A204.1 (cell line): ENCODE data around the gene PPIF.

Experiments
- FAIRE-seq: peaks from 2 replicates; lab custom pipeline; 2012; peaks lifted over from hg19 to GRCh38; lab: Jason Lieb, UNC

The PPIF gene

DNA sequence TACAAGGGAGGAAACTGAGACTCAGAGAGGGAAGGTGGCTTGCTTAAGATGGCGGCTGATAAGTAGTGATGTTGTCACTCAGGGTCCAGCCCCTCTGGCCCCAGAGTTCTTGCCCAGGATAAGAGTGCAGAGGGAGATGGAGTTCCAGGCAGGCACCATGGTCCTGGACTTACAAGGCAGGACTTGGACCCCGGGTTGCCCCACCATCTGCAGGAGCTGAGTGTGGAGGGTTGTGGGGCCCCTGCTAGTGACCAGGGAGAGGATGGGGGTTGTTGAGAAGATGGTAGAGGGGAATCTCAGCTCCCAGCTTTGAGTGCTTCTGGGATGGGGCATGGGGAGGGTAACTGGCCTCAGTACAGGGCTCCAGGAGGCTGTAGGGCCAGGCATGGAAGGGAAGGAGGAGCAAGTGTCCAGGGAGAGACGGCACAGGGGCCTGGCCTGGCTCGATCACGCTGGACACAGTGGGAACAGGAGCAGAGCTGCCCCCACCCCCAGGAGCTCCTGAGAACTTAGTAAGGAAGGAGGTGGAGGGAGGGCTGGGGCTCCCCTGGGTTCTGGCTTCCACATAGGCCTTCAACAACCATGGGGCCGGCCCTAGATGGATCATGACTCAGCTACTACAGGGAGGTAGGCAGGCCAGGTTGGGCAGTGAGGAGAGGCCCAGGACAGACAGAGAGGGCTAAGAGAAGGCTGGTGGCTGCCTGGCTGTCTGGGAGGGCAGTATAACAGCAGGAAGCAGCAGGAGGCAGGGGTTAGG is 28.2 kb downstream of the PPIF start:
- no peak for FAIRE-seq

DNA sequence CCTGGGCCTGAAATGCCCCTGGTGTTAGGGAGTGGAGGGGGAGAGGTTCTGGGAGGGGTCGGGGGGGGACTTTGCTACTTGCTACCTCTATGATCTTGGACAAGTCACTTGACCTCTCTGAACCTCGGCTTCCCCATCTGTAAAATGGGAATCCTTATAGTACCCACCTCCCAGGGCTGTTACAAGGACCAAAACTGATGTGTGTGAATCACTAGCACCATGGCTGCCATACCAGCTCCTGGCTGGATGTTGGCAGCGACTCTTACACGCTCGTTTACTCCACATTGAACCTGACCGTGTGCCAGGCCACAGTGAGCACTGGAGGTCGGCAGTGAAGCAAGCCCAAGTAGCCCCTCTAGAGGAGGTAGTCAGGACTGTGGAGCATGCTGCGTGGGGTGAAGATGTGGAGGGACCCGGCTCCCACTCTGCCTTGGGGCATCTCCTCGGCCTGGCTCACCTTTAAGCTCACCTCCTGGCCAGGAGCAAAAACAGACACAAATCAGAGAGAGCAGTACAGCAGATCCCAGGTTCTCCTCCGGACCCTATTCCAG is 28.9 kb downstream of the PPIF start:
- FAIRE-seq: no peak

DNA sequence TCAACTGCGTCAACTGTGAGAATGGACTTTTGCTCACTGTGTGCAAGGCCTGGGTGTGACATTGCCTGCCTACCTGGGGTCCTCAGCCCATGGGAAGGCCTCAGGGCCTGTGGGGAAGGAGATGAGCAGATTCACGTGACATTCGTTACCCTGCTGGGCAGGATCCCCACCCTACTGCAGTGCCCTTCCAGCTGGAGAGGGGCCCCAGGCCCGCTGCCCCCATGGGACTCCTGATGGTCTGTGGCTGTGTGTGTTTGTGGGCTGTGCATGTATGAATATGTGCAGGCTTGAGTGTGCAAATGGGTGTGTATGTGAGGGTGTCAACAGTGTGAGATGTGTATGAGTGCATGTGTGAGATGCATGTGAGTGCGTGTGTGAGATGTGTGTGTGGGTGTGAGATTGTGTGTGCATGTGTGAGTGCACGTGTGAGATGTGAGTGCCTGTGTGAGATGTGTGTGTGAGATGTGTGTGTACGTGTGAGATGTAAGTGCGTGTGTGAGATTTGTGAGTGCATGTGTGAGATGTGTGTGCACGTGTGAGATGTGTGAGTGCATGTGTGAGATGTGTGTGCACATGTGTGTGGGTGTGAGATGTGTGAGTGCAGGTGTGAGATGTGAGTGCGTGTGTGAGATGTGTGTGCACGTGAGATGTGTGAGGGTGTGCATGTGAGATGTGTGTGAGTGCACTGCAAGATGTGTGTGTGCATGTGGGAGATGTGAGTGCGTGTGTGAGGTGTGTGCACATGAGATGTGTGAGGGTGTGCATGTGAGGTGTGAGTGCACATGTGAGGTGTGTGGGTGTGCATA is 29.7 kb downstream of the PPIF start:
- FAIRE-seq: no peak

DNA sequence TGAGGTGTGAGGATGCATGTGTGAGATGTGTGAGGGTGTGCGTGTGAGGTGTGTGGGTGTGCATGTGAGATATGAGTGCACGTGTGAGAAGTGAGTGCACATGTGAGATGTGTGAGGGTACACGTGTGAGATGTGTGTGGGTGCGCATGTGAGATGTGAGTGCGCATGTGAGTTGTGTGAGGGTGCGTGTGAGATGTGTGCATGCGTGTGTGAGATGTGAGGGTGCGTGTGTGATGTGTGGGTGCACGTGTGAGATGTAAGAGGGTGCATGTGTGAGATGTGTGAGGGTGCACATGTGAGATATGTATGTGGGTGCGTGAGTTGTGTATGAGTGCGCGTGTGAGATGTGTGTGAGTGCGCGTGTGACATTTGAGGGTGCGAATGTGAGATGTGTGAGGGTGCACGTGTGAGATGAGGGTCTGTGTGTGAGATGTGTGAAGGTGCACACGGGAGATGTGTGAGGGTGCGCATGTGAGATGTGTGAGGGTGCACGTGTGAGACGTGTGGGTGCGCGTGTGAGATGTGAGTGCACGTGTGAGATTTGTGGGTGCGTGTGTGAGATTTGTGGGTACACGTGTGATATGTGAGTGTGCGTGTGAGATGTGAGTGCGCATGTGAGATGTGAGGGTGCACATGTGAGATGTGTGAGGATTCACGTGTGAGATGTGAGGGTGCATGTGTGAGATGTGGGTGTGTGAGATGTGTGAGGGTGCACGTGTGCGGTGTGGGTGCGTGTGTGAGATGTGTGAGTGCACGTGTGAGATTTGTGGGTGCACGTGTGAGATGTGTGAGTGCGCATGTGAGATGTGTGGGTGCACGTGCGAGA is 30.5 kb downstream of the PPIF start:
- FAIRE-seq: no peak

DNA sequence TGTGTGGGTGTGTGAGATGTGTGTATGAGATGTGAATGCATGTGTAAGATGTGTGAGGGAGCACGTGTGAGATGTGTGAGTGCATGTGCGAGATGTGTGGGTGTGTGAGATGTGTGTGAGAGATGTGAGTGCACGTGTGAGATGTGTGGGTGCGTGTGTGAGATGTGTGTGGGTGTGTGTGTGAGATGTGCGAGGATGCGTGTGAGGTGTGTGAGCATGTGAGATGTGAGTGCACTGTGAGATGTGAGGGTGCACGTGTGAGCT is 31.0 kb downstream of the PPIF start:
- FAIRE-seq: no peak

DNA sequence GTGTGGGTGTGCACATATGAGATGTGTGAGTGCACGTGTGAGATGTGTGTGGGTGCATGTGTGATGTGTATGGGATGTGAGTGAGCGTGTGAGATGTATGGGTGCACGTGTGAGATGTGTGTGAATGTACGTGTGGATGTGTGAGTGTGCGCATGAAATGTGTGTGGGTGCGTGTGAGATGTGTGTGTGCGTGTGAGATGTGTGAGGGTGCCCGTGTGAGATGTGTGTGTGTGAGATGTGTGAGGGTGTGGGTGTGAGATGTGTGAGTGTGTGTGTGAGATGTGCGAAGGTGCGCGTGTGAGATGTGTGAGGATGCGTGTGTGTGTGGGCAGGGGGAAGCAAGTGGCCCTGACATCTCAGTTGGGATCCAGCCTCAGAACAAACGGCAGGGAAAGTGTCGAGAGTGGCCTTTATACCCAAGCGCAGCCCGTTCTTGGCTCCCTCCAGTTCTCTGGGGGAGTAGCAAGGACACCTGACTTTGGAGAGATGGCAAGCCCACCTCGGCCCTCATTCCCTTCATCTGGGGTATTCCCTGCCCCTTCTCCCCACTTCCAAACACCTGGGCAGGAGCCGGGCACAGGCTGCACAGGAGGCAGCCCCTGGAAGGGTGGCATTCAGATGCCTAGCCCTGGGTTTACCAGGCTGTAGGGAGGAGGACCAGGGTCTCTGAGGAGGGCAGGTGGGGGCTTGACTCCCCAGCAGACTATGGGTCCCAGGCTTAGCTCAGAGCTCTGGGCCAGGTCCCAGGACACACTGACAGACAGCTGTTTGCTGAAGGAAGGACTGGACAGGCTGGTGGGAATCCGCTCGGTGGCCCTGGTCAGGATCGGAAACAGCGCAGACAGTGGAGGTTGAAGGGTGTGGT is 31.6 kb downstream of the PPIF start:
- no peak for FAIRE-seq

DNA sequence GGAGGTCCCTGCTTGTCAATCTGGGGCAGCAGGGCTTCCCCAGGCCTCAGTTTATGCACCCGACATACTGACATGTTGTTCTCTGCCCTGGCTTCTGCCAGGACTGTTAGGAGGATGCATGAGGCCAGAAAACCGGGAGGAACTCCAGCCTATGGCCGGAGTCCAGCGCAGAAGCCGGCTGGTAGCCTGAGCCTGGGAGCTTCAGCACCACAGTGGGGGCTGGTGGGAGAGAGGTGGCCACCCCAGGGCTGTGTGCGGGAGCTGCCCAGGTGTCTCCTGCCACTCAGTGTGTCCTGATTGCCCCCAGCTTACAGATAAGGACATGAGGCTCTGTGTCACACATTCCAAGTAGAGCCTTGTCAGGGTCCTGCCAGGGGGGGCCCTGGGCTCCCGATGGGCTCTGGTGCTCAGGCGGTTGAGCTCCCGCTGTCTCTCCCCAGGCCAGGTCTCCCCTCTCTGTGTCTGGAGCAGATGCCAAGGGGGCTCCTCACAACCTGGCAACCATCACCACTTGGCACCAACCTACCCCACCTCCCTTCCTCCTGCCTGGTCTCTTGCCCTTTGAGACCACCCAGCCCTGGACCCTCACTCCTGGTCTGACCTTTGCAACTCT is 32.3 kb downstream of the PPIF start:
- no peak for FAIRE-seq

DNA sequence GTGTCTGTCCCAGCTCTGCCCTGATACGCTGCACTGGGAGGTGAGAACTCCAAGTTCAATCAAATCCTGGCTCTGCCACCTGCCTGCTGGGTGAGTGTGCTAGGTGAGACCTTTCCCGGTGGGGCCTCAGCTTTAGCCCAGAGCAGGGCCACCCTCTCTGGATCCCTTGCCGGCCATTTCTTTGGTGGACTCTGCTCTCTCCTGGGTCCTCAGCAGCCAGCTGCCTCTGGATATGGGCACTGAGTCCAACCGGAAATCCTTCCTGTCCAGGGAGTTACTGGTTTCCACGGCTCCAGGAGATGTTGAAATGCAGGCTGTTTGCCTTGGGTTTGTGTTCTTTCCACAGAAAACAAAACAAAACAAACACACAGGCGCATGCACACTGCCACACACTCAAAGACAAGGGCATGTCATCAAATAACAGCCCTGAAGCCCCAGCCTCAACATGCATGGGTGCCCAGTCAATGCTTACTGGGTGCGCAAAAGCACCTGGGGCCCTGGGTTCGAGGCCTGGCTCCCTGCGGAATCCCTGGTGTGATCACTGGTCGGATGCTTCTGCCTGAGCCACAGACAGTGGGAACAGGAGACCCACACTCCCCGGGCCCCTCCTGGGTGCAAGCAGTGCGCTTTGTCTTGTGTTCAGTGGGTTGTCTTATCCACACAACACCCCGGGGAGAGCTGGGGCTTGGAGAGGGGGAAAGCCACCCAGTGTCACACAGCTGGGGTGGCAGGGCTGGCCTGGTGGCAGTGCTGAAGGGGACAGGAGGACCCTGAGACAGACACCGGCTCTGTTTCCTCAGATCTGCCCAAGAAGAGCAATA is 33.1 kb downstream of the PPIF start:
- no peak for FAIRE-seq

DNA sequence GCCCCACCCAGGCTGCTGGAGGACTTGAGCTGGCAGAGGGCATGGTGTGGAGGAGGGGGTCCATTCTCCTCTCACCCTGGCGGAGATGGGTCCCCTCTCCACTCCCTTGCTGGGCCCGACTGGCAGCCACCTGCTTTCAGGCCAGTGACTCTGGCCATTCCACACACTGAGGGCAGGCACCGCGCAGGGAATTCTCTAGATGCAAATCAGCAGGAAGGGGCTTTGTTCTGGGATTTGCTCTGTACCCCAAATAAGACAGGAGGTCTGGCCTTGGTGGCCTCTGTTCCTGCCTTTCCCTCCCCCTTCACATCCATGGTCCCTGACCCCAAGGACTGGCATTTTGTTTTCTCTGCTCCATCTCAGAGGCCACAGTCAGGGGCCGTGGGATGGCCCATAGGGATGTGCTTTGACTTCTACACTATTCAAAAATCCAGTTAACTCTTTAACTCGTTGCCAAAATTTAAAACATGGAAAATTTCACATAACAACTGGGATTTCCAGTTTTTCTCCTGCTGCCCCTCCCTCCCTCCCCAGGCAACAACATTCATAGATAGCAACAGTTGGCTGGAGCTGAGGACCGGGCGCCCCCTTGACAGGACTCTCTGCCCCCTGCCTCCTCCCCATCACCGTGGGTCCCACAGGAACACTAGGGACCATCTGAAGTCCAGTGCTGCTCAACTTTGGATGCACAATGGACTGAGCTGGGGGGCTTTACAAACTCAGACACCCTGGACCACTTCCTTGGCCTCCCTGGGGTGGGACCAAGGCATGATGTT is 33.9 kb downstream of the PPIF start:
- no peak for FAIRE-seq

DNA sequence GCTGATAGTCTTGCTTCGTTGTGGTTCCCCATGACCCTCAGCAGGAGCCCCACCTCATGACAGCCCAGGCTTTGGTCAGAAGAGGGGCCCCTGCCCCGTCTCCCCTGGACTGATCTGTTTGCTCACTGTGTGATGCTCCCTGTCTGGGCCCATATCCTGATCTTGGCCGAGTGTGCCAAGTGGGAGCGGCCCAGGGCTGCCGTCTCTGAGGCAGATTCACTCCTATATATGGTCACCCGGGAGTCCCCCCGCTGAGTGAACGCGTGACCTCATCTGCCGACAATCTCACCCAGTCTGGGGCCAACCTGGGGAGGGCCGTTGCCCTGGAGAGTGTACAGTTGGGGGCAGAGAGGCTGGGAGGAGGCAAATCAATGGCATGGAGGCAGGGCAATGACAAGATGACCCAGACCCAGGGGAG is 34.5 kb downstream of the PPIF start:
- FAIRE-seq: no peak

DNA sequence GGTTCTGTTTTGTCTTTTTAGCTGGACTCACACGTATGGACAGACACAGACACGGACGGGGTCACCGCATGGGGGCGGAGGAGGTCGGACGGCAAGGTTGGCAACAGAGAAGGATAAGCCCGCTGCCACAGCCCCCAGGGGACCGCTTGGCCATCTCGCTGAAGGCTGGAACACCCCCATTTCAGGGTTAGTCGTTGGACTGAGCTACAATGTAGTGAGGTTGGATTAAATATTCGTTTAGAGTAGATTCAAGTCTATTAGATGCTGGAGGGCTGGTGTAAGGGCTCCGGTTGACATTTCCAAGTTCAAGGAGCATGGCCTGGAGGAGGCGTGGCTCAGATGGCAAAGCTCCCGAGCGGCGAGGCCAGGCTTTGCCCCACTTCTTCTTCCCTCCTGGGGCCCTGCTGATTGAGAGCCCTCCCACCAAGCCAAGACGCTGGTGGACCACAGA is 35.2 kb downstream of the PPIF start:
- no peak for FAIRE-seq

DNA sequence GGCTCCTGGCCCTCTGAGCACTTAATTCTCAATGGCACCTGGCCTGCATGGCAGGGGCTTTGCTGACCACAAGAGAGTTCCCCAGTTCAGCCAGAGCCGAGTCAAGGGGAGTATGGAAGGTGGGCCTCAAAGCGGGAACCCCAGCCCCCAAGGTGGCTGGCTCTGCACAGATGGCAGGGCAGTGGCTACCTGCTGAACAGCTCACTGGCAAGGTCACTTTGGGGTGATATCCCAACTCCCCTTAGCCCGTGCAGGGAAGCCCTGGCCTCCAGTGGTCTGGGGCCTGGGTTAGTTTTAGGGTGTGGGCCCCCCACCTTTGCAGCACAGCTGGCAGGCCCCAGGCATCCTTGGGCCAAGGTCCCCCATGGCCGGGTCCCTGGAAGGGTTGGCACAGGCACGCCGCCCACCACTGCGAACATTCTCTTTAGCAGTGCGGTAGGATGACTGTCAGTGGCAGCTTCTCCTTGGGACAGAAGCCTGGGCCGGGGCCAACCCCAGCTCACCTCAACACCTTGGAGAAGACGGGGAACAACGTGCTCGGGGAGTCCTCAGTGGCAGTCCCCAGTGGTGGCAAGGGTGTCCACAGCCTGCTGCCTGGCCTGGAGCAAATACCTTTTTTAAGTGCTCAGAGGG is 36.8 kb downstream of the PPIF start:
- FAIRE-seq: no peak

DNA sequence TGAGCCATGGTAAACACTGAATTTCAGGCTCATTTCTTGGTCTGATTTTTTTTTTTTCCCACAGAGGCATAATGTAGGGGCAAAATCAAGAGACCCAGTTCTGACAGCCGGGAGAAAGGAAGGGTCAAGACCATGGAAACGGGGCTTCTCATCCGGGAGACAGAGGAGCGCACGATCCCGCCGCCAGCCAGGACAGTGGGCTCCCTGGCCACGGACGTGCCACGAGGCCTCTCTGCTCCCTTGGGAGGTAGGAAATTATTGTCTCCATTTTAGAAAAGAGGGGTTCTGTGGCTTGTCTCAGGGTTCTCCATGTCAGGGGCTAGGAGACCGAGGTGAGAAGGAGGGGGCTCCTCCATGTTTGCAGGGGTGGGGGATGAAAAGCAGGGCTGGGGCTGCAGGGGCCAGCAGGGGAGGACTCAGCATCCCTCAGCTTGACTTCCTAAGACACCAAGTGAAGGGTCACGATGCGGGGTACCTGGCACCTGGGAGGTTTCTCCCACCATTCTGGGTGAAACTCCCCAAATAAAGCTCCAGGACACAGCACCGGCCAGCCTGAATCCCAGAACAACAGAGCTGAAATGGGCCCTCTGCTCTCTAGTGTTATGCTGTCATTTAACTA is 37.6 kb downstream of the PPIF start:
- FAIRE-seq: no peak

DNA sequence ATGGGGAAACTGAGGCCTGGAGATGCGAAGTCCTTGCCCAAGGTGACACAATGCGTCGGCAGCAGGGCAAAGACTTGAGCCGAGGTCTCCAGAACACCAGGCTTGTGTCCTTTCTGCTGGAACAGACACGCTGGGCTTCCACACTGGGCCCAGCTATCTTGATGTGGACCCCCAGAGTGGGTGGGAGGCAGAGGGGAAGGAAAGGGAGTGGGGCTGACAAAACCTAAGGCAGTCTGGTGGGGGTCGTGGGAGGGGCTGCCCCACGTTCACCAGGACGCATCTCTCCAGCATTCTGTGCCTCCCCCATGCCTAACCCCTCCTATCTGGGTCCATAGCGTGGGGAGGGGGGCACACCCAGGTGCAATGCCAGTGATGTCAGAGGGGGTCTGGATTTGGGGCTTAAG is 38.1 kb downstream of the PPIF start:
- FAIRE-seq: no peak

DNA sequence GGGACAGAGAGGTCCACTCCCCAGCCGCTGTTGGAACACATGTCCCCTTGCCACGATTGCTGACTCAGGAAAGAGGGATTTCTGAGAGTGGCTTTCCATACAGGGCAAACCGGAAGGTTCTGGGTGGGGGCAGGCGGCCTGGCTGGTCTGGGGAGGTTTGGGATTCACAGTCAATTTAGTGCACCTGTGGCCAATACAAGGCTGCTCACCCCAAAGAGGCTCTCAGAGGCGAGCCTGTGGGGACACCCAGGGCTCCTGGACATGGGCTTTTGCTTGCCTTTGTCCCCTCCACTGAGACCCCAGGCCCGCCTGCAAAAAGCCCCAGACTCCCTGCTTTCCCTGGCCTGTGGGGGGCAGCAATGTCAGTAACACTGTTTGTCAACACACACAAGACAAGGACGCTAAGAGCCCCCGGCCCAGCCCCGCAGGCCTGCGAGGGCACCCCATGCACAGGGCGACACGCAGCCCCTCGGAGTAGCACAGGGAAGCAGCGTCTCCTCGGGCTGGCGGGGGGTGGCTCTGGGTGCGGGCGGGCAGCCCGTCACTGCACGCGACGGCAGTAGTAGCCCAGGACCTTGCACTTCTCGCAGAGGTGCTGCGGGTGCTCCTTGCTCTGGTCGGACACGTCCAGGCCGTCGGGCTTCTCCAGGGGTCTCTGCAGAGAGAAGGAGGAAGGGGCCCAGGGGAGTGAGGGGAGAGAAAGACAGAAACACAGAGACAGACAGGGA is 38.7 kb downstream of the PPIF start:
- FAIRE-seq: no peak

DNA sequence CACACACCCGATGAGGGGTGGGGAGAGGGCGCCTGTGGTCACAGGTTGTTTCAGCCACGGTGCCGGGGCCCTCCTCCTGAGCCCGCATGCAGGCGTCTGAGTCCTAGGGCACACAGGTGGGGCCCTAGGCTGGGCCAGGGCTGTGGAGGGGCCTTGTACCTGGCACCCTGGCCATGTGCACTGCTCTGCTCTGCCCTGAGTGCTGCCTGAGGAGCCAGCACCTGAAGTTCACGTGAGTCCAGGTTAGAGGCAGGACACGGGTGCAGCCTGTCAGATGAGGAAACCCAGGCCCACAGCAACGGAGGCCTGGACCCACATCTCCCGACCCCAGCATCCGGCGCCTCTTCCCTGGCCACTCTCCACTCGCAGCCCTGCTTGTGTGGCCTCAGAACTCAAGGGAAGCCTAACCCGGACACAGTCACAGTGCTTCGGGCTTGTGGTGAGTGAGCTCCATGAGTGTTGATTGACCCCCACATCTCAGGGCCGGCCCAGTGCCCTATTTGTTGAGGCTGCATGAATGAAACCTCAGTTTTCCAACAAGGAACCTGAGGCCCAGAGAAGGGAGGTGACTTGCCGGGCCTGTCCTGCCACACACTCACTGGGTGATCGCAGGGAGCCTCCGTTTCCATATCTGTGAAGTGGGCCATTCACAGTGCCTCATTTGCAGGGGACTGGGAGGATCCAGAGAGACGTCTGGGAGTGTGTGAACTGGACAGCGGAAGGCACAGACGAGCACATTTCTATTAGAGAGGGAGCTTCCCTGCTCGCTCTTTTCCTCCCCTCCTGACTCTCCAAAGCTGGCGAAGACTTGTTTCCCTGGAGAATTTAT is 39.6 kb downstream of the PPIF start:
- FAIRE-seq: no peak

DNA sequence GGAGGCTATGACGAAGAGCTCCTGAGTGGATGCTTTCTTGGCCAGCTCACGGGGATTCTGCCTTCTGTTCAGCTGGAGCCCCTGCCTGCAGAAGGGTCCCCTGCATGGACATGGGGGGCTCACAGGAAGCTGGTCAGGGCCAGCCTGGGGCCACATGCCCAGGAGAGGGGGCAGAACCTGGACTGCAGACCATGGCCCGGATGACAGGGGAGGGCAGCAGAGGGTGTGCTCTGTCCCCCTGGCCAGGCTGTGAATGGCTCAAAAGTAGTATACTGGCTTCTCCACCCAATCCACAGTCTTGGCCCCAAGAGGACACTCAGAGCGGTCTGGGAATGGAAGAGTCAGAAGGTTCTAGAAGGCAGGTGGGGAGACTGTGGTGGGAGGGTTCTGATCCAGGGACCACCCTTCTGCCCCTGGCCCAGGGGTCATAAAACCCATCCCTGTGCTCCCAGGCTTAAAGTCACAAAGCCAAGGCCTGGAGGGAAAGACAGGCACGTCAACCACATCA is 40.3 kb downstream of the PPIF start:
- FAIRE-seq: no peak
